Measurements from ENCODE around the gene CACNA1C.

CACNA1C gene

DNA sequence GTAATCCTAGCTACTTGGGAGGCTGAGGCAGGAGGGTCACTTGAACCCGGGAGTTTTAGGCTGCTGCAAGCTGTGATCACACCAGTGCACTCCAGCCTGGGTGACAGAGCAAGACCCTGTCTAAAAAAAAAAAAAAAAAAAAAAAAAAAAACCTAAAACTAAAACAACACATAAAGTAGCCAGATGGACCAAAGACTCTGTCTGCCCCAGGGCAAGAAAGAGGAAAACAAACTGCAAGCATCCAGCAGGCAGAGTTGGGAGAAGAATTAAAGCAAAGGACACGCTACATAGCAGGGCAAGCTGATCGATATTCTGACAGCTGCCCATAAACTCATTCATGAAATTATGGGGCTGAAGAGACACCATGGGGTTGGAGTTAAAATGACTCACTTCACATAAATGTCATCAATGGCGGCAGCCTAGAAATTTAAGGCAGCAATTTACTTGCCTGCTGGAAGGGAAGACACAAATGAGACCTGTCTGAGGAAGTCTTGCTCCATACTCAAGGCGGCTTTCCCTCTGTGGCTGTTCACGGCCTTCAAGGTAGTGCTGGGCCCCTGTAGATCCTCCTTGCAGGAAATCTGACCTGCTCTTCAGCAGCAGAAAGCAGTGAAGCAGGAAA is 482.9 kb downstream of the CACNA1C start:
- no peak for DNase-seq (ENCODE audit: low read depth in 3 of 3, low spot score in 1 of 3)

GRCh38 chr12:2536724-2537123 is 483.9 kb downstream of the CACNA1C start:
- DNase-seq (ENCODE audit: low read depth in 3 of 3, low spot score in 1 of 3): no peak

- no peak for DNase-seq (ENCODE audit: low read depth in 3 of 3, low spot score in 1 of 3)
Observed at GRCh38 chr12:2537868-2538541, 485.2 kb downstream of the CACNA1C start.

DNA sequence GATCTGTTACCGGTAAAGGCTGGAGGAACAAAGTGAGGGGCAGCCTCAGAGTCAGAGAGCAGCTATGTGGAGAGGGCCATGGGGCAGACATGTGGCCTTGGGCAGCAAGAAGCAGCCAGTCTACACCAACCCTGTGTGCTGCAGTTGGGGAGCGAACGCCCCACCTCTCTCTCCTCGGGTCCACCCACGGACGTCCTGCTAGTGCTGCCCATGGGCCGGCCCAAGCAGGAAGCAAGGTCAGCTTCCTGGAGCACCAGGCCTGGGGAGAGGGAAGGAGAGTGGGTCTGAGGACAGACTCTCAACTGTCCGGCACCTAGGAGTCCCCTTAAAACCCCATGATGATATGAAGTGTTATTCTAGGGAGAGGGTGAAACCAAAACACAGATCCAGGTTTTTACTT is 487.2 kb downstream of the CACNA1C start:
- no peak for DNase-seq (ENCODE audit: low read depth in 3 of 3, low spot score in 1 of 3)

DNA sequence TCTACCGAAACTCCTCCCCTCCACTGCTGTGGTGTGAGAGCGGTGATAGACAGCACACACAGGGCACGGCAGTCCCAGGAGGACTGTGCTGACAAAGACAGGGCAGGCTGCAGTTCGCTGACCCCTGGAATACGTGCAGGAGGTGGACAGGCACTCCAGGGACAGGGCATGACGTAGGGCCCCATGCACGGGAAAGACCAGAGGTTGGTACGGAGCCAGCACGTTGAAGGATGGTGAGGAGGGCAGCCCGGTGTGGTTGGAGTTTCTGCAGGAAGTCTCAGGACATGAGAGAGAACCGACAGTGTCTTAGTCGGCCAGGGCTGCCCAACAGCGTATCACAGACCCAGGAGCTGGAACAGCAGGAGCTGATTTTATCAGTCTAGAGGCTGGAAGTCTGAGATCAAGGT is 487.8 kb downstream of the CACNA1C start:
- DNase-seq (ENCODE audit: low read depth in 3 of 3, low spot score in 1 of 3): no peak

DNA sequence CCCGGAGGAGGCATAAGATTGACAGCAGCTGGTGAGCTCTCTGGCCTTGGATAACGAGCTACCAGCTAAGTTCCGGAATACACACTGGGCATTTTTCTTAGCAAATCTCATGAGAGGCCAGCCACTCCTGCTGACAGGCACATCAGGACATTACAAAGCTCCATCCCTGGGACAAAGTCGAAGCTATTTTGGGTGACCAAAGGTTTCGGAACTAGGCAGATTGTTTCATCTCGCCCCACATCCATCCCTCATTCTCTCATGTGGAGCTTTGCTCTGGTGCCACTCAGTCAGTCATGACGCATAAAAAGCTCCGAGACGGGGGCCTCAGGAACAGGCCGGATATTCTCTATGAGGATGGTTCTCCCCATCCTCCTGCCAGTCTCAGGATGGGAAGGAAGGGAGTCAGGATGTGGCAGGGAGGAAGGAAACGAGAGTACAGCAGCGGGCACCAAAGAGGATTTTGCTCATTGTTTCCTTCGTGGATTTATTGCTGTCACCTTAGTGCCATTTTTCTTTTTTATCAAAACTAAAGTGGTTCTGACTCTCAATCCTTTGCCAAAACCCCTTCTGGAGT is 488.9 kb downstream of the CACNA1C start:
- DNase-seq (ENCODE audit: low read depth in 3 of 3, low spot score in 1 of 3): no peak

DNA sequence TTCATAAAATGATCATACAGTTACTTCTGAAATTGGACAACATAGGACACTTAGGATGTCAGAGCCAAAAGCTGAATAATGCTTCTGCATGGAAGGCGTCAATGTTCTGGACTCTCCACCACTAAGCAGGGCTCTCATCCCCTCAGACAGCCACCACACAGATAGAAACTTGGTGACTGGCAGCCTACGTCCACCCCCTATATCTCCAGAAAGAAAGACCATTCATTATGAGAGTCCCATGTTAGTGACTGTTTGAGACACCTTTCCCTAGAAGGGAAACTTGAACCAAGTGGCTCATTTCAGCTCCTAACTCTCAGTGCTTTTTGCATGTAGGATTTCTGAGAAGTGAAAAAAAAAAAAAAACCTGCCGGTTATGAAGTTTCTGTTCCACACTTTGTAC is 491.0 kb downstream of the CACNA1C start:
- DNase-seq (ENCODE audit: low read depth in 3 of 3, low spot score in 1 of 3): no peak

DNA sequence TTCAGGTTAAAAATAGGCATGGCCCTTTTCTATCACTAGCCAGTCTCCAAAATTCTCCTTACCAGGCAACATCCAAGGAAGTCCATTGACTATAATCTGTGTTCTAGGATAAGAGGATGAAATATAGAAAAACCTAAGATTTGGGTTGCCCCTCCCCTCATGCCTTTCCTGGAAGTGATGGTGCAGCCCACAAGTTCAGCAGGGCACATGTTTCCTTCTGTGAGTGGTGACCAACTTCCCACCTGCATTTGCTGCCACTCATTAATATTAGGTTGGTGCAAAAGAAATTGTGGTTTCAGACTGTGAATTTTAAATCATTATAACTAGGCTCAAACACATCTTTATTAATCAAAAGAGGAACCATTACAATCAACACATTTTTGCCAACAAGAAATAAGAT is 491.4 kb downstream of the CACNA1C start:
- no peak for DNase-seq (ENCODE audit: low read depth in 3 of 3, low spot score in 1 of 3)

DNA sequence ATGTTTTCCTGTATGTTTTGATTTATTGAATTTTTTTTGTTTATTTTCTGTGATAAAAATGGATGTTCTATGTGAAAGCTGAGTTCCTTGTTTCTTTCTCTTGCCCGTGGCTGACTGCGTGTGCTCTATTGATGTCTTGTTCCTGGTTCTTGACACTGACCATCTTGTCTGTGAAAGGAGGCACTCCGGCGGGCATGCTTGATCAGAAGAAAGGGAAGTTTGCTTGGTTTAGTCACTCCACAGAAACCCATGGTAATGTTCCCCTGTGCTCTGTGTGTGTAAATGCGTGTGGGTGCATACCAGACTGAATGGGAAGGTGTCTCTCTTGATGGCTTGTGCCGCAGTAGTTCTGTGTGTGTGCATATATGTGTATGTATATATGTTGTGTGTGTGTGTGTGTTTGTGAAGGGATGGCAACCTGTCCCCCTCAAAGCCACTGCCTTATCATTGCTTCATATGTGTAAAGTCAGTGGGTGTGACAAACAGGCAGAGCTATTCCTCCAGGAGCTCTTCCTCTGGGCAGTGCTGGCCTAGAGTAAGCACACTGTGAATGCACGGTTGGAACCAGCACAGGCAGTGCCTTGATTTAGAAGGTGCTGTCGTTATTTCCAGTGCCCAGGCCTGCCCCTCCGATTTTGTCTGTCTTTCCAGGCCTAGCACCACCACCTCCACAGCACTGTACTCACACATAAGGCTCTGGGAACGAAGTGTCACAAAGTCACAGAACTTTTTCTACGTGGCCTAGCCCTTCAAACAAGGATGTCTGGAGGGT is 494.7 kb downstream of the CACNA1C start:
- no peak for DNase-seq (ENCODE audit: low read depth in 3 of 3, low spot score in 1 of 3)

- no peak for DNase-seq (ENCODE audit: low read depth in 3 of 3, low spot score in 1 of 3)
Observed at GRCh38 chr12:2548081-2548480, 495.3 kb downstream of the CACNA1C start.

- DNase-seq (ENCODE audit: low read depth in 3 of 3, low spot score in 1 of 3): no peak
Observed at GRCh38 chr12:2550561-2551411, 498.0 kb downstream of the CACNA1C start.

DNA sequence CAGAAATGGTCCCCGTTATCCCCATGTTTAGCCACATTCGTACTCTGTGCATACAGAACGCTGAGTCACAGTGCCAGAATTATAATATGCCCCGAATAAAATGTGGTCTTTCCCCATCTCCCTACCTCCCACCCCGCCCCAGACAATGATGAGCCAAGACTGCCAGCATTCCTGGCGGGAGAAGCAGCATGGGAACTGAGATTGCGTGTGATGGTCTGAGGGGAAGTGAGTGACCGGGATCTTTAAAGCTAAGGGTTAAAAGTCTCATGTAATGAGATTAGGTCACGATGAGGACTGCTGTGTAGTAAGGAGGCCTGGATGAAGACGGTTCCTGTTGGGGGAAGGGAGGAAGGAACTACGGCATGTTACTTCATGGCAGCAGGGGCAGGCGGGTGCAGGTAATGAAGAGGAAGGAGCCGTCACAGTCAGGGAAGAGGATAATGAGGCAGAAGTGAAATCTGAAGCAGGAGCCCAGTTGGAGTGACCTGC is 498.7 kb downstream of the CACNA1C start:
- no peak for DNase-seq (ENCODE audit: low read depth in 3 of 3, low spot score in 1 of 3)

DNA sequence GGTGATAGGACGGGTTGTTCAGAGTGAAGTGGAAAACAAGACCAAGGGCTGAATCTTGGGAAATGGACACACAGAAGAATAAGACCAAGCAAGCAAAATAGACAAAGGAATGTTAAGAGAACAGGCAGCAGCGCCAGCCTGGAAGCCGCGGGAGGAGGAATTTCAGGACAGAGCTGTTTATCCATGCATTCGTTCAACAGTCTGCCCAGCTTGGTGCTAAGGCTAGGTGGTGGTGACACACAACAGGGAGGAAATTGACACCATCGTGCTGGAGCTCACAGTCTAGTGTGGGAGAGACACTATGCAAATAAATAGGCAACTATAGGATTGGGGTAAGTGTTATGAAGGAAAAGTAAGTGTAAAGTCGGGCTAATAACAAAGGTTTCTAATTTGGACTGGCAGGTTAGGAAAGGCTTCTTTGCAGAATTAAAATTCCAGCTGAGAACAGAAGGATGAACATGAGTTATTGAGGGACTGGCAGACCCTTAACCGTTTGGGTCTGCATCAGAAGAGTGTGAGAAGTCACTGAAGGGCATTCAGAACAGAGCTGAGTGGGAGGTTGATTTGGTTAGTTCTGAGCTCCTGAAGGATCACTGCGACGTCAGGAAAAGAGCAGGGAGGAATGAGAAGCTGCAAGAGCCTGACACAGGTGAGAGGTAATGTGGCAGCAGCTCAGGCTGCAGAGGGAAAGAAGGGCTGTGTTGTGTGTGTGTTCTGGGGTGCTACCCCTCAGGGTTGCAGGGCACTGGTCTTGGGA is 499.4 kb downstream of the CACNA1C start:
- DNase-seq (ENCODE audit: low read depth in 3 of 3, low spot score in 1 of 3): no peak

- DNase-seq (ENCODE audit: low read depth in 3 of 3, low spot score in 1 of 3): no peak
Observed at GRCh38 chr12:2553388-2554126, 500.8 kb downstream of the CACNA1C start.

DNA sequence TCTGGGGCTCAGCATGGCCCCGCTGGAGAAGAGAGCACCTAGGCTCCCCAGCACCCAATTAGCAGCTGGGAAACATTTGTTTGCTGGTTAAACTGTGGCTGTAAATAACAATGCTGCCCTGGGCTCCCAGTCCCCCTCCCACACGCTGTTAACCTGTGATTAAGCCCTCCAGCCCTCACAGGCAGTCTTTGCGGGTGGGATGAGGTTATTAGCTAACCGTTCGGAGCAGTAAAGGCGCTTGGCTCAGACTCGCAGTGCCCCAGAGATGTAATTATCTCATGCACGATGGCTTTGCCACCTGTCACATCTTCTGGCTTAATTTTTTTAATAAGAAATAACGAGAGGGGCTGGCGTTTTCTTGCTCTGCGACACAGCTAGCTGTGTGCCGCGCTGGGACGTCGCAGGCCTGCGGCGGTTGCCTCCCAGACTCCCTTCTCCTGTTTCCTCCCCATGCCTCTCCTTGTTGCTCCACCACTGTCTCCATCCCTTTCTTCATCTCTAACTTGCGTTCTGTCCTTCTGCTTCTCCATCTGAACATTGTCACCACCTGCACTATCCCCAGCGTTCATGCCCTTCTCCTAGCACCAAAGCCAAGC is 502.8 kb downstream of the CACNA1C start:
- DNase-seq (ENCODE audit: low read depth in 3 of 3, low spot score in 1 of 3): no peak

DNA sequence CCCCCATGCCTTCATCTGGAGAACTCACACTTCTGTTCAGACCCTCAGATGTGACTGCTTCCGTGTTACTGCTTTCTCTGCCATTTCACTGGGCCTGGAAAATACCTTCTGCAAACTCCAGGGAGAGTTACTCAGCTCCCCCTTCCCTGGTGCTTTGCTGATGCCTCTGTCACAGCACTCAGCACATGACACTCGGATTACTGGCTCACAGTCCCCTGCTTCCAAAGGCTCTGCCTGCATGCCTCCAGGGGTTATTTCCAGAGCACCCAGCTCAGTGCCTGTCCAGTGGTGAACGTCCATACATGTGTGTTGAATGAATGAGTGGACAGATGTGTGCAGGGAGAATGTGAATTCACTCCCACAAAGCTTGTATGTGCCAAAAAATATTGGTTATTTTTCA is 504.8 kb downstream of the CACNA1C start:
- DNase-seq (ENCODE audit: low read depth in 3 of 3, low spot score in 1 of 3): no peak

- DNase-seq (ENCODE audit: low read depth in 3 of 3, low spot score in 1 of 3): no peak
Observed at GRCh38 chr12:2559931-2560330, 507.1 kb downstream of the CACNA1C start.

DNA sequence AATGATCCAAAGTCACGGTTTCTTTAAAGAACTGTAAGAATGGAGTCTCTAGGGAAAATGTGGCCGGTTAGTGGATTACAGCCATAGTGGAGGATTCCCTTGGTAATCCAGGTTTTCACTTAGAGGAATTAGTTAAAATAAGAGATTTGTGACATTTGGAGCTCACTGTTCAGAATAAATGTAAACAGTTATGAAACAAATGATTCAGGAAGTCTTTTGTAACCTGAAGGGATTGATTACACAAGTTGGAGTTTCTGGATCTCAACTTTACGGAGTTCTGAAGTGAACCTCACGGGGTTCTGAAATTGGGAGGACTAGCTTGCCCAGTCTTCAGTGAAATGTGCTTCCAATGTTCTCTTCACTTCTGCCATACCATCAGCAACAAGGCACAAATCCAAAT is 507.6 kb downstream of the CACNA1C start:
- DNase-seq (ENCODE audit: low read depth in 3 of 3, low spot score in 1 of 3): no peak

DNA sequence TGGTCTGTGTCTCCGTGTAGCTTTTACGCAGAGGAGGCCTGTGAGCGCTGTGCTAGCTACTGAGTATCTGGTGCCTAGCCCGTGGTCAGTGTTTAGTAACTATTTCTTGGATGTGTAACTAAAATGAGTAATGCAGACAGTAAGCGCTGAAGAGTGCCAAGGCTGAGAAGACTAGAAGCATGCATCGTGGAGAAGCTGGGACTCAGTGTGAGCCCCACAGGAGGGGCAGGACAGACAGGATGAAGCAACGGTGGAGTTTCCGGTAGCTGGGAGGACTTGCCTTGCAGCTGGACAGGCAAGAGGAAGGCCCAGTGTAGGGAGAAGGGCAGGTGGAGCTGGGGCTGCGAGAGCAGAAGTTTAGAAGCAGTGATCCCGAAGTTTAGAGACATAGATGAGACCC is 508.6 kb downstream of the CACNA1C start:
- no peak for DNase-seq (ENCODE audit: low read depth in 3 of 3, low spot score in 1 of 3)
